HG03457 (cell line): ENCODE data around the gene PCBP1.
"Not testable (repeated sequence)": the region's sequence is repeated elsewhere in the genome, so short reads cannot be mapped to it uniquely, and the experiment has no call there.

Experiments
- ATAC-seq: cut with Tn5 transposase; IDR thresholded peaks from one replicate; pipeline ENCODE4 v1.9.1; 2021; ENCODE audit warnings: moderate number of reproducible peaks; ENCODE audit not compliant: unreplicated experiment

The PCBP1 gene

DNA sequence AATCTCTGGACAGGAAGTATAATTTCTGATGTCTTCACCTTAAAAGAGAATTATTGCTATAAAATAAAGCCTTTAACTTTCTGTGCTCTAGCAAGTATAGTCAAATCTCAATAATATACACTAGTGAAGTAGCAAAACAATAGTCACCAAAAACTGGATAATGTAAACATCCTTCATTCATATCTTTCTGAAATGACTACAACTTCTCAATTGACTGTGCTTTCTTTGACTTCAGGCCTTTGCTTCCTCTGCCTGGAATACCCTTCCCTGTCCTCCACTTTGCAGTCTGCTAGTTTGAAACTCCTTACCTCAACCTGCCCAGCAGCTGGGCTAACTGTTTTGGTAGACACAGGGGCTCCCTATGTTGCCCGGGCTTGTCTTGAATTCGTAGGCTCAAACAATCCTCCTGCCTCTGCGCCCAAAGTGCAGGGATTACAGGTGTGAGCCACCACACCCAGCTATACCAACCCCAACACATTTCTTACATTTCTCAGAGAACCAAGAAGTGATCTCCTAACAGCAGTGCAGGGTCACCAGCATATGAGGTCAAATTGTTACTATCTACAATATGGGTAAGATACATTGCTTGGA lies 6.6 kb upstream of the PCBP1 start:
- ATAC-seq, result no peak

DNA sequence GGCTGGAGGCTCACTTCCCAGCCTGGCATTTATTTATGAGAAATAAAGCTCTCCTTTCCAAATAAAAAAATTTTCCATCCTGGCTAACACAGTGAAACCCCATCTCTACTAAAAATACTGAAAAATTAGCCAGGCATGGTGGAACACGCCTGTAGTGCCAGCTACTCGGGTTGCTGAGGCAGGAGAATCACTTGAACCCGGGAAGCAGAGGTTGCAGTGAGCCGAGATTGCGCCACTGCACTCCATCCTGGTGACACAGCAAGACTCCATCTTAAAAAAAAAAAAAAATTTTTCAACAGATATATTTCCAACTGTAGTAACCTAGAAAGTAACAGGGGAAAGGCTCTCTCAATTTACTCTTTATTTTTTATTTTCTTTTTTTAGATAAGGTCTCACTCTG lies 6.1 kb upstream of the PCBP1 start:
- no peak for ATAC-seq

DNA sequence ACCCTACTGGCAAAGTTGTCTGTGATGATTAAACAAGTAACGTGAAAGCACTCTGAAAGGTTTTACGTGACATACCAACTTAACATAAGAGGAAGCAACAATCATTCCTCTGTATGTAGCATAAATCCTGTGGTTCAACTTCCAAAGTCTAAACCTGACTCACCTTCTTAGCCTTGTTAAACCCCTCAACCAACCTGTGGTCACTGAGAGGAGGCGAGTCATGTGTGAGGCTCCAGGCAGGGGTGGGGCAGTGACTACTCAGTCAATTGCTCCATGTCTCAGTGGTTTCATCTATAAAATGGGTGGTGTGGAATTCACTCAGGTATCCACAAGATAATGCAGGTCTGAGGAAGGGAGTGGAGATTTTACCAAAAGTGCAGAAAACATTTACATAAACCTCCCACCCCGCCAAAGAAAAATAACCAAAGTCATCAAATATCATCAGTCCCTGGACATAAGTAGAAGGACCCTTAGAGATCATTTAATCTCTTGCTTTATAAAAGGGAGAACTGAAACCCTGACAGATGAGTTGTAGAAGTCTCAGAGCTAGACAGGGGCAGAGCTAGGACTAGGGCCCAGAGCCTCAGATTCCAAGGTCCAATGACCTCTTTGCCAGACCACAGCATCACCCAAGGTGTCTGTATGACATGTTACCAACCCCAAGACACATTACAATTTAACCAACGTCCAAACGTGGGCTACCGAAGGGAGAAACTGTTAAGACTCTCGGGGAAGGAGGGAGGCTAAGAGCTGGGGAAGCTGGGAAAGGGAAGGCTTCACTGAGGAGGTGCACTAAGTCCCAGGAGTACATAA lies 3.7 kb upstream of the PCBP1 start:
- ATAC-seq, result peak; percentile 34

DNA sequence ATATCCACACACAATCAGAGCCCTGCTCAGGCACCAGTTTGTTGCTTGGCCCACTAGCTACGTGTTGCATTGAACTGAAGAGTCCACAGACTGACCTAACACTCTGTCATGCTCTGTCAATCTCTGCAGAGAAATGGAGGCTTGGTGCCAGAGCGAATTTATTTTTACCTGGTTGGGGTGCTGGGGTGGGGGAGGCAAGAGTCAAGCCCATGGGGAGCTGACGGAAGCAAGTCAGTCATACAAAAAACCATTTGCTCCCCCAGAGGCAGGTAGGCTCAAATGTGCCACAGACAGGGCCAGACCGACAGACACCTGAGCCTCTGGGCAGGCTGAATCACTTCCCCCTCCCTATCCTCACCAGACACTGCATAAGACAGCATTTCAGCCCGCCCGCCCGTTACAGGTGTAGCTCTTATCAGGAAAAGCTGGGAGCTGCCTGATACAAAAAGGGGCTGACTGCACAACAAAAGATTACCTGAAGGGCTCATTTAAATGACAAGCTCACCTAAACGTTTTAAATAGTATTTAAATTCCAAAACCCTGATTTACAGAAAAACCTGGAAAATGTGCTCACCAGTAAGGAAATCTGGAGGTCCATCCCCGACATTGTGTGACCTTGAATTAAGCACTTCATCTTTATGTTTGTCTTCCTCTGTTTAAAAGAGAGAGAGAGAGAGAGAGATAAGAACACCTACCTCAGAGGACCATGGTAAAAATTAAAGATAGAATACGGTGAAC lies 2.1 kb upstream of the PCBP1 start:
- ATAC-seq, result no peak

DNA sequence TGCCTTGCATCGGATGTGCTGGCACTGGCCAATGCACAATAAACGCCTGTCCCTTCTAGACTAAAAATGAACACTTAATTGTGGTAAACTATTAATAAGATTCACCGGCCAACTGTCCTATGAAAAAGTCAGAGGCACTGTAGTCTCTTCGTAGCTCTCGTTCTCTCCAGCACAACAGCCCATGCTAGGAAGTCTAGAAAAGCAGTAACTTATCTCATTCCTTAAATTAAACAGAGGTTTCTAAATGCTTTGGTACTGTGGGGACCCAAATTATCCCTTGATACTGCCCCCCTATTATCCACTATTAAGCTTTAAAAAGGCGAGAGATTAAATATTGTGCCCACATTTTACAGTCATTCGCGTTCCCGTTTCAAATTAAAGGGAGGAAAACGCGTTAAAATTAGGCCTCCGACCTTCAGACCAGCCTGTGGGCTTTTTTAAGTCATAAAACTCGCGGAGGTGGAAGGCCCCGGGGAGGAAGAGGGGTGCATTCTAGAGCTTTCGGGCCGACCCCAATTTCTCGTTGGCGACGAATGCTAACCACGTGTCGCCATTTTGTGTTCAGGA lies 1.5 kb upstream of the PCBP1 start:
- ATAC-seq, result no peak

DNA sequence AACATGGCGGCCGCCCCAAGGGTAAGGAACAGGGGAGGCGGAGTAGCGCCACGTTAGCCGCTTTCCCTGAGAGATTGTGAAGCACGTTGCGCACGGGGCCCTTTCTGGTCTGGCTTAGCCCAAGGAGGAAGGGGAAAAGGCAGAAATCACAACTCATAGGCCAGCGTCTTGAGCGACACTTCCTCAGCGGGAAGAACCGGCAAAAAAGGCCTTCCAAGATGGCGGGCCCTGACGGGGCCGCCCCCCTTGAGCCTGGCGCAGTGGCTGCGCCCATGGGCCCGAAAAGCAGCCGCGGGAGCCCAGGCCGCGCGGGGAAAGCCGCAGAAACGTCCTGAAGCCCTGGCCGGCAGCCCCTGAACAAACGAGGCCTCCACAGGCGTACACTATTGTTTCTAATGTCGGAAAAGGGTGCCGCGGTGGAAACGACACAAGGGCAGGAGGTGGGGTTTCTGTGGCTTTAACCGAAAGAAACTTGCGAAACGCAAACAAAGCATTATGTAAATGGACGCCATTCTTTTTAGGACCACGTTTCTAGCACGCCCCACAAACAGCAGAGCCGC lies 919 bp upstream of the PCBP1 start:
- peak; percentile 28 for ATAC-seq

DNA sequence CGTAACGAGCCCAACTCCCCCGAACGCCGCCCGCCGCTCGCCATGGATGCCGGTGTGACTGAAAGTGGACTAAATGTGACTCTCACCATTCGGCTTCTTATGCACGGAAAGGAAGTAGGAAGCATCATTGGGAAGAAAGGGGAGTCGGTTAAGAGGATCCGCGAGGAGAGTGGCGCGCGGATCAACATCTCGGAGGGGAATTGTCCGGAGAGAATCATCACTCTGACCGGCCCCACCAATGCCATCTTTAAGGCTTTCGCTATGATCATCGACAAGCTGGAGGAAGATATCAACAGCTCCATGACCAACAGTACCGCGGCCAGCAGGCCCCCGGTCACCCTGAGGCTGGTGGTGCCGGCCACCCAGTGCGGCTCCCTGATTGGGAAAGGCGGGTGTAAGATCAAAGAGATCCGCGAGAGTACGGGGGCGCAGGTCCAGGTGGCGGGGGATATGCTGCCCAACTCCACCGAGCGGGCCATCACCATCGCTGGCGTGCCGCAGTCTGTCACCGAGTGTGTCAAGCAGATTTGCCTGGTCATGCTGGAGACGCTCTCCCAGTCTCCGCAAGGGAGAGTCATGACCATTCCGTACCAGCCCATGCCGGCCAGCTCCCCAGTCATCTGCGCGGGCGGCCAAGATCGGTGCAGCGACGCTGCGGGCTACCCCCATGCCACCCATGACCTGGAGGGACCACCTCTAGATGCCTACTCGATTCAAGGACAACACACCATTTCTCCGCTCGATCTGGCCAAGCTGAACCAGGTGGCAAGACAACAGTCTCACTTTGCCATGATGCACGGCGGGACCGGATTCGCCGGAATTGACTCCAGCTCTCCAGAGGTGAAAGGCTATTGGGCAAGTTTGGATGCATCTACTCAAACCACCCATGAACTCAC lies 673 bp downstream of the PCBP1 start:
- ATAC-seq, result no peak

DNA sequence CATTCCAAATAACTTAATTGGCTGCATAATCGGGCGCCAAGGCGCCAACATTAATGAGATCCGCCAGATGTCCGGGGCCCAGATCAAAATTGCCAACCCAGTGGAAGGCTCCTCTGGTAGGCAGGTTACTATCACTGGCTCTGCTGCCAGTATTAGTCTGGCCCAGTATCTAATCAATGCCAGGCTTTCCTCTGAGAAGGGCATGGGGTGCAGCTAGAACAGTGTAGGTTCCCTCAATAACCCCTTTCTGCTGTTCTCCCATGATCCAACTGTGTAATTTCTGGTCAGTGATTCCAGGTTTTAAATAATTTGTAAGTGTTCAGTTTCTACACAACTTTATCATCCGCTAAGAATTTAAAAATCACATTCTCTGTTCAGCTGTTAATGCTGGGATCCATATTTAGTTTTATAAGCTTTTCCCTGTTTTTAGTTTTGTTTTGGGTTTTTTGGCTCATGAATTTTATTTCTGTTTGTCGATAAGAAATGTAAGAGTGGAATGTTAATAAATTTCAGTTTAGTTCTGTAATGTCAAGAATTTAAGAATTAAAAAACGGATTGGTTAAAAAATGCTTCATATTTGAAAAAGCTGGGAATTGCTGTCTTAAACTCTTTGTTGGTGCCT lies 1.4 kb downstream of the PCBP1 start:
- no peak for ATAC-seq

DNA sequence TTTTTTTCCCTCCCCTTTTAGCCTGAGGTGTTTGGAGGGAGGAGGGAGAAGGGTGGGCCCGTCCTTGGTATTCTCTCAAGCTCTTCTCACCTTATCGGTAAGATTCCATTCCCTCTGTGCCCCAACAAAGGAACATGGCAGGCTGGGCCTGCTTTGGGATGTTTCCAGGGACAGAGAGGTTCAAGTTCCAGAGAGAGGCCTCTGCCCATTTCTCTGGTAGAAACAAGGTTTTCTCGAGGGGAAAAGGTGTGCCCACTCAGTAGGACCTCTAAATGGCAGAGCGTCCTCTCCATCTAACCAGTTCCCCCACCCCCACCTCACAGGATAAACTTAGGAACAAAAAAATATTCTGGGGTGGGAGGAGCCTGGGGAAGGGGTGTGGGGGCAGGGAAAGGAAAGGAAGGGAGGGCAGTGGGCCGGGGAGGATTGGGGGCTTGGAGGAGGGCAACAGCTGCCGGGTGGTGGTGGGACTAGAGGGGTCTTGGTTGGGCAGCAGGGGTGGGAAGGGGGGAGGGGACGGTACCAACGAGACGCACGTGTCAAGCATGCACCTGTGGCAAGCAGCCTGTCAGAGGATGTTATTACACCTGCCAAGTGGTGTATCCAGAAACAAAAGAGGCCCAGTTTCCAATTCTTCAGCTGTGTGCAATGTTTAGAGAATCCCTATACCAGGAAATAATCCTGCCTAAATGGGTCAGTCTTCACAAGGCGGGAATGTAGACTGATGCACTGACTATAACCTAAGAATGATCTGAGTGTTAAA lies 2.1 kb downstream of the PCBP1 start:
- ATAC-seq, result no peak

DNA sequence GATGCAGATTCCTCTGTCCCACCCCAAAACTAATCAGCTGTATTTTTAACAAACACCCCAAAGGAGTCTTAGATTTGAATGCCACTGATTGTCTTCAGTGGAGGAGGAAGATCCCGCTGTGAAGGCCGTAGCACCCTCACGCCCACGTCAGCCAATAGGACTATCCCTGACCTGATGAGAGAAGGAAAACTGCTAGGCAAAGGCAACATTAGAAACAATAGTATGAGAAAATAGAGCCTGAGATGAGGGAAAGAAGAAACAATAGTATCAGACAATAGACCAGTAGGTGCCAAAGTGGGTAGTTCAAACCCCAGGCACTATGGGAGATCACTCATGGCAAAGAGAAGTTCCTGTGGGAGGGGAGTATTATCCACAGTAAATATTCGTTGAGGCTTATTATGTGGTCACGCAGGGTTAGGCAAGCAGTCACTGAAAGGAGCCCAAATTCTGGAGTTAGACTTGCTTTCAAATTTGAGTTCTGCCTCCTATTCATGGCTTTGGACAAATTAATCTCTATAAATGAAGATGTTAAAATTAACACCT lies 2.8 kb downstream of the PCBP1 start:
- no peak for ATAC-seq

DNA sequence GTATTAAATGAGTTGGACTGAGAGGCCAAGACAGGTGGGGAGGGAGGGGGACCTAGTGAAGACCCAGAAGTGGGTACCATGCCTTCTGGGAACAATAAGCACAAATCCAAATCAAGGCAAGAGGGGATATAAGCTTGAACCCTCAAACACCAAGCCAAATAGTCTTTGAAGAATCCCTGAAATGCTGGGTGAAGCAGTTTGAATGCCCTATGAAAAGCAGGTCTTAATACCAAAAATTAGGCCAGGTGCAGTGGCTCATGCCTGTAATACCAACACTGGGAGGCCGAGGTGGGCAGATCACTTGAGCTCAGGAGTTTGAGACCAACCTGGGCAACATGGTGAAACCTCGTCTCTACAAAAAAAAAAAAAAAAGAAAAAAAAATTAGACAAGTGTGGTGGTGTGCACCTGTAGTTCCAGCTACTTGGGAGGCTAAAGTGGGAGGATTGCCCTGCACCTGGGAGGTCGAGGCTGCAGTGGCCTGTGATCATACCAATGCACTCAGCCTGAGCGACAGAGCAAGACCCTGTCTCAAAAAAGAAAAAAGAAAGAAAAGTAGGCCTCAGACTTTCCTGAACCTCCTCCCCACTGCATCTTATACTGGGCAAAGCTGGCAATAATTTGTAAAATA lies 3.5 kb downstream of the PCBP1 start:
- no peak for ATAC-seq

DNA sequence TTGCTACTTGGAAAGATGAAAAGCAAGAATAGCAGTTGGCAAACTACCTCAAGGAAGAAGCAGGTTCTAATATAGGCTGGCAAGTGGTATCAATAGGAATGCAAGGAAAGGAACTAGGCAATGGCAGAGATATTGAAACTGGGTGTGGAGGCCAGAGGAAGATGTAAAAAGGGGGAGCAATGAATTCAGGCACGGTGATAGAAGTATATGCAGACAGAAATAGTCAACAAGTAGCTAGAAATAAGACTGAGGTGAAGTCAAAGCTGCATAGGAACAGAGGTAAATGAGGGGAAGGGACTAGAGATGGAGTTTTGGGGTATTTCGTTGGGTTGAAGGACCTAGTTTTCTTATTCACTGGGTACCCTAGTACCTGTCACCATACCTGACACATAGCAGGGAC lies 4.1 kb downstream of the PCBP1 start:
- no peak for ATAC-seq

DNA sequence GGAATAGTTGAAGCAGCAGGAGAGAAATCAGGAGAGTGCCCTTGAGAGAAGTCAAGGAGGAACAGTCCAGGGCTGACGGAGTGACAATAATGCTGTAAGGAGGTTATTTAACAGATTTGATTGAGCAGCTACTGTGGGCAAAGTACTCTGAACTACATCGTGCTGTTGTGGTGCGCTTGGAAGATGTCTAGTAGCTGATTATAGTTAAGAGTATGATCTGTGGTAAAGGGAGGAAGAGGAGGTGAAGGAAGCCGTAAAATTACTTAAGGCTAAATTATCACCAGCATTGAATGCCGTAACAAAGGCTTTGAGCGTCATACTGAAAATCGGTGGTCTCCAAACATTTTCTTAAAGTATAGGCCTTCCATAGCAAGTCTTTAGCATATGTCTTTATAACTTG lies 4.5 kb downstream of the PCBP1 start:
- ATAC-seq, result no peak

DNA sequence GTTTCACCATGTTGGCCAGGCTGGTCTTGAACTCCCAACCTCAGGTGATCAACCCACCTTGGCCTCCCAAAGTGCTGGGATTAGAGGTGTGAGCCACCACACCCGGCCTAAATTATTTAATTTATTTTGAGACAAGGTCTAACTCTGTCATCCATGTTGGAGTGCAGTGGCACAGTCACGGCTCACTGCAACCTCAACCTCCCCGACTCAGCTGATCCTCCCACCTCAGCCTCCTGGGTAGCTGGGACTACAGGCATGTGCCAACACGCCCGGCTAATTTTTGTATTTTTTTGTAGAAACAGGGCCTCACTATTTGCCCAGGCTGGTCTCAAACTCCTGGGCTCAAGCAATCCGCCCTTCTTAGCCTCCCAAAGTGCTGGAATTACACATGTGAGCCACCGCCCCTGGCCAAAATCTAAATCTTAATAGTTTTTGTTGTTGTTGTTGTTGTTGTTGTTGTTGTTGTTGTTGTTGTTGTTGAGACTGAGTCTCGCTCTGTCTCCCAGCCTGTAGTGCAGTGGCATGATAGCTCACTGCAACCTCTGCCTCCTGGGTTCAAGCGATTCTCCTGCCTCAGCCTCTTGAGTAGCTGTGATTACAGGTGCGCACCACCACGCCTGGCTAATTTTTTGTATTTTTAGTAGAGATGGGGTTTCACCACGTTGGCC lies 5.4 kb downstream of the PCBP1 start:
- ATAC-seq, result not testable (repeated sequence)

DNA sequence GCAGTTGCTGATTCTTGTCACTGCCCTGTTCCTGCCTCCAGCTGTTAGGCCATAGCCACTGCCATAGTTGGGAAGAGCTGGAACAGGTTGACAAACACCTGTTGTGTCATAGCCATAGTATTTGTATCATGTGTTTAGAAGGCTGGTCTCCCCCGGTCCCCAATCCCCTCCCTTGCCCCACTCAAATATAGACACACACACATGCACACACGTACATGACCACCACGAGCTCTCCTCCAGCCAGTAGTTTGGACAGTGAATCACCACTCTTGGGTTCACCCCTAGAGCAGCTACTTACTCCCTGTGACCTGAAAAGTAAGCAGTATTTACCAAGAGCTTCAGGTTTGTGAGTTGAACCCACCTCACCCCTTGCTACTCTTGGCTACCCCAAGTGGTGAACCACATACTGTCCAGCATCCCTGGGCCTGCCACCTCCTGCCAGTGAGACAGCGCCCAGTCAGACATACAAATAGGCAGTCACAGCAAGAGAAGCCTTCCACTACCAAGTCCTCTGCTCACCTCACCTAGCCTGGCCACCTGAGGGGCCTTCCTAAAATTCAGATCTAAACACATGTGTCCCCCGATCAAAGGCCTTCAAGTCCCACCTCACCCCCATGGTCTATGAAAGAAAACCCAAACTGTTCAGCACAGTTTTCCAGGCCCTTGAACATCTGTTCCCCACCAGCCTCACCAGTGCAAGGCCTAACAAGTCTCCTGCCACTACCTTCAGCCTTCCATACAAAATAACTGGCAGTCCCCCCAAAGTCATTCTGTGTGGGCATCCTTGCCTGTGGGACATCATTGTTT lies 7.1 kb downstream of the PCBP1 start:
- no peak for ATAC-seq

DNA sequence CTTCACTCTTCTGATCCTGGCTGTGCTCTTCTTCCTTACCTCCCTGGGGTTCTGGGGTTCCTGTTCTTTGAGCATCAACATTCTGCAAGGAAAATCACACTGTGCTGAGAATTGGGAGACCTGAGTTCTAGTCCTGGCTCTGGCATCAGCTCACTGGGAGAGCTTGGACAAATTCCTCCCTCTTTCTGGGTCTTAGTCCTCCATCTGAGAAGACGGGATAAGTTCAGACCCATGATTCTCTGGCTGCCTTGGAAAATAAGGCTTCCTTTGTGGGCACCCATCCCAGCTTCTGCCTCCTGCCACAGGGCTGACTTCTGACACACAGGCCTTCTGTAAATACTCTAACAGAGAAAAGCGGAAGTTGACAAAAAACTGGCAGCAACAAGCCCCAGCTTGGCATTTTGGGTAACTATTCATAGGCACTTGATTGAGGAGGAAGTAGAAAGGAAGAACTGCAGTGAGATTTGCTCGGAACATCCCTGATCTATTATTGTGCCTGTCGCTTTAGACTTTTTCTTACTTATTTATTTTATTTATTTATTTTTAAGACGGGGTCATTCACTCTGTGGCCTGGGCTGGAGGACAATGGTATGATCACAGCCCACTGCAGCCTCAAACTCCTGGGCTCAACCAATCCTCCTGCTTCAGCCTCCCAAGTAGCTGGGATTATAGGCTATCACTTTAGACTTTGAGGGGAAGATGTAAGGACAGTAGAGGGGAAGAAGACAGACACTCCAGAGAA lies 7.9 kb downstream of the PCBP1 start:
- ATAC-seq, result no peak
